Tongue (tissue), 2 donors: Measurements from ENCODE around the gene DLG4. TPM values are rescaled to one million over a fixed set of nuclear protein-coding genes. Genes with fewer than 3 reads are reported as not detected.

Source experiments
- DNase-seq: peaks from one replicate; pipeline ENCODE4 v3.0.0-alpha.2; 2015
- total RNA-seq: library from RNA; depleted of rRNA; stranded (reverse); fragments of >200 nt; gene quantifications from one replicate; pipeline ENCODE4 v1.2.3, GENCODE V29; 2014

The DLG4 gene
- total RNA-seq, 1 donor from 2014 or later, result 11.1 TPM

DNA sequence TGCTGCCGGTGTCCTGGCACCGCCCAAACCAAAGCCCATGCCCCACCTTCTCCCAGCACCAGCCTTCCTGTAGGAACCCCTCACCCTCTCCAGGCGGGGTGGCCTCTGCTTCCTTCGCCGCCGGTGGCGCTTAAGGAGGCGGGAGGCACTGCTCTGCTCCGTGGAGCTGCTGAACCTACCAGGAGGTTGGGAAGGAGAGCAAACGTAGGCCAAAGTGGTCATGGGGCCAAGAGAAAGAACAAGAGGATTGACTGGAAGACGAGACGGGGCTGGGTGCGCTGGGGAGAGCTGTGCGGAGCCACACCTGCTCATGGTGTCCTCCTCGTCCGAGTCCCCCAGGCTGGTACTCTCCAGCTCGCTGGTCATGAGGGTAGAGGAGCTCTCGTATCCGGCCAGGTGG is 9.9 kb upstream of the DLG4 start:
- DNase-seq, result no peak

DNA sequence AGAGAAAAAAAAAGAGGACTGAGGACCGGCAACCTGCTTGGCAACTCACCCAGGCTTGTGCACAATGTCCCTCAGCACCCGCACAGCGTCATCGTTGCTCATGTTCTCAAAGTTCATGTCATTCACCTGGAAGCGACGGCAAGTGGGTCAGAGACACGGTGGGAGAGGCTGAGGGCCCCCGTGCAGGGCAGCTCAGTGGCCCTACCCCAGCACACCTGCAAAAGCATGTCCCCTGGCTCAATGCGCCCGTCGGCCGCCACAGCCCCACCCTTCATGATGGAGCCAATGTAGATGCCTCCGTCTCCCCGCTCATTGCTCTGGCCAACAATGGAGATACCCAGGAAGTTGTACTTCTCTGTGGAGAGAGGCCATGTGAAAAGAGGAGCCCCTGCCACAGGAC is 9.3 kb upstream of the DLG4 start:
- DNase-seq, result no peak

DNA sequence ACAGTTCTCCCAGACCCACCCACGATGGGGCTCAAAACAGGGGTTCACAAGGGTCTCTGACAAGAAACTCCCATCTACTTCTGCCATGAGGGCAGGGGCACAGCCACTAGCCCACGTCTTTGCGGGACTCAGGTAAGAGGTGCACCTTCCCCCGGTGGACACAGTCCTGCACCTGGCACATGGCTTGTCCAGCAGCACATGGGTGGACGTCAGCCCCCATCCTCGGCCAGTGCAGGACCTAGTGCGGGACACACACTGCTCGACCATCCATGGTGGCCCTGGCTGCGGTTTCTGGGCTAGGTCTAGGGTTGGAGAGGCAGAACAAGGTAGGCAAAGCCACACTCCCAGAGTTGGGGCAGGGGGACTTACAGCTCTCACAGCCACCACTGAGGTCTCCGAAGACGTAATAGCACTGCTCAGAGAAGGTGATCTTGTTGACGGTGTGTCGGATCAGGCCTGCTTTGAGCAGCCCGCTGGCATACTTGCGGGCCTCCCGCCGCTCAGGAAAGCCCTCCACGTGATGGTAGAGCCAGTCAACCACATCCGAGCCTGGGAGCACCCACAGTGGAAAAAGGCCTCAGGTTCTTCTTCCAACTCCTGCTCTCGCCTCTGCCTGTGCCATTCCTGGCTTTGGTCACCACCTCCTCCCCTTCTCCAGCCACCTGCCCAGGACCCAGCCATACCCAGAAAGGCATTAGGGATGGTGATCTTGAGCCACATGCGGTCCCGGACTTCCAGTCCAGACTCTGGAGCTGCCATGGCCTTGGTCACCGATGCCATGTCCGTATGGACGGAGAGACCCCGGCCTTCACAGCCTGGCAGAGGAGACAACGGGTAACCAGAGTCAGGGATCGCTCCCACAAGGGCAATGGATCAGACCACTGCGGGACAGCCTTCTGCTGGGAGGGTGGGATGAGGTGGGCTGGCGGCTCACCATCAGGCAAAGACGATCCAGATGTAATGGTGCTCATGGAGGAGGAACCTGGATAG is 7.4 kb upstream of the DLG4 start:
- DNase-seq, result no peak

DNA sequence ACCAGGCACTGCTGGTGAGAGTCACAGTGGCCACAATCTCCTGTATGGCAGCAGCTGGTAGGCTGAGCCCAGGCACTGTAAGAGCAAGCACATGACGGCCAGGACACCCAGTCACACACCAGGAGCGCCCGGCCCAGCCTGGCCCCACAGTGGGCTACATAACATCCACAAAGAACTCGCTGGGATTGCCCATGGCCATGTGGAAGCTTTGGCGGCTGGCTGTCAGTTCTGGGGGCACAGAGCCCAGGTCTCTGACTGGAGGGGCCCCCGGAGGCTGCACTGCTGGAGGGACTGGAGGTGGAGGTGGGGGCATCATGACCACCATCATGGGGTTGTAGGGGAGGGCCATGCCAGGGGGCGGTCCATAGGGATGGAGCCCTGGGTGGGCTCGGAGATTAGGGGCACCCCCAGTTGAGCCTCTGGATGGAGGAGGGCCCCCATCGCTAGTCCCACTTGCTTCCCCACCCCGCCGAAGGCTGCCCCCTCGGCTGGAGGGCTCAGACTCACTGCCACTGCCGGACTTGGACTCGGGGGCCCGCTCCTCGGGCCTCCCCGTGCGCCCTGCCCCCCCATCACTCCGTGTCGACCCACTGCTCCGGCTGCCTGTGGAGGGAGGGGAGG is 6.2 kb upstream of the DLG4 start:
- DNase-seq, result no peak

DNA sequence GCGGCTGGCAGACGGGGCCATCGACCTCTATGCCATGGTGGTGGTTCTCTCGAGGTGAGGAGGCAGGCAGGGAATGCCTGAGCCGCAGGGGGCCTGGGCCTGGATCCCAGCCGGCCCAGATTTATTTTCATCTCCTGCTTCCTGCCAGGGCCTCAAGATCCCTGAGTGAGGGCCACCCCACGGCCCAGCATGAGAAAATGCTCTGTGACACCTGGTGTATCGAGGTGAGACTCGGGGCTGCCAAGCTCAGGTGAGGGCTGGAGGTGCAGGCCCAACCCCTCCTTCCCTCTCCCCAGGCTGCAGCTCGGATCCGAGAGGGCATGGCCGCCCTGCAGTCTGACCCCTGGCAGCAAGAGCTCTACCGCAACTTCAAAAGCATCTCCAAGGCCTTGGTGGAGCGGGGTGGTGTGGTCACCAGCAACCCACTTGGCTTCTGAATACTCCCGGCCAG is 5.0 kb upstream of the DLG4 start:
- DNase-seq, result no peak

DNA sequence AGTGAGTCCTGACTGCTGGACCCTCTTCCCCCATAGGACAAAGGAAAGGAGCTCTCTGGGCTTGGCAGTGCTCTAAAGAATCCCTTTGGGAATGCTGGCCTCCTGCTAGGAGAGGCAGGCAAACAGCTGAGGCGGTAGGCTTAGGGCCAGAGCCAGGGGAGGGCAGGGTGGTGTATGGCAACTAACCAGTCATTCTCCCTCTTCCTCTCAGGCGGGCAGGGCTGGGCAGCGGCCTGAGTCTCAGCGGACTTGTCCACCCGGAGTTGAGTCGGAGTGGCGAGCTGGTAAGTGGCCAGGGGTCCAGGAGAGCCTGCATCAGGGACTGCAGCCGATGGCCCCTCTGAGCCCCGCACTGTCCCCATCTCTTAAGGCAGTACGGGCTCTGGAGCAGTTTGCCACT is 4.5 kb upstream of the DLG4 start:
- DNase-seq, result no peak

DNA sequence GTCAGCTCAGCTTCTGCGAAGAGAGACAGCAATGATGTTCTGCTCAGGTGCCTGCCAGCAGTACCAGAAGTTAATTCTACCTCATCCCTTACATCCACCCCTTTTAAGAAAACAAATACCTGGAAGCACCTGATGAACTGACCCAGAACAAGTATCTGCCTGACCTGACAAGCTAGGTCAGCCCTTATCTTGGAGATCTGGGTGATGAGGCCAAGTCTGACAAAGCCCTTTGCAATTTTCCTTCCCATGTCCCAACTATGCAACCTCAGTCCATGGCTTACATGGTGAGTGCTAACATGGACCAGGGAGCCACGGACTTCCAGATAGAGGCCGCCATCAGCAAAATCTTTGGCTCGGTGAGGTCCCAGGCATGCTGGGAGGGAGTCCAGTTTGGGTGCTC is 3.7 kb upstream of the DLG4 start:
- DNase-seq, result no peak

DNA sequence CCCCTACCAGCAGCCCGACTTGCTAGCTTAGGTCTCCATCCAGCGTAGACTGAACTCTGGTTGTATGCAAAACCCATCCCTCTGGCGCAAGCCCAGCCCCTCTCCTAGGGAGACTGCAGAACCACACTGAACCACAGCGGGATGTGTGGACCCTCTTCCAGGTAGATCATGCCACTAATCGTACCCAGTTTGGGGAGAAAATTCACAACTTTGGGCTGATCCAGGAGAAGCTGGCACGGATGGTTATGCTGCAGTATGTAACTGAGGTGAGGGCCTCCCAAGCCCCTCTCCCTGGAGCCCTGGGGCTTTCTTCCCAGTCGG is 3.3 kb upstream of the DLG4 start:
- no peak for DNase-seq

DNA sequence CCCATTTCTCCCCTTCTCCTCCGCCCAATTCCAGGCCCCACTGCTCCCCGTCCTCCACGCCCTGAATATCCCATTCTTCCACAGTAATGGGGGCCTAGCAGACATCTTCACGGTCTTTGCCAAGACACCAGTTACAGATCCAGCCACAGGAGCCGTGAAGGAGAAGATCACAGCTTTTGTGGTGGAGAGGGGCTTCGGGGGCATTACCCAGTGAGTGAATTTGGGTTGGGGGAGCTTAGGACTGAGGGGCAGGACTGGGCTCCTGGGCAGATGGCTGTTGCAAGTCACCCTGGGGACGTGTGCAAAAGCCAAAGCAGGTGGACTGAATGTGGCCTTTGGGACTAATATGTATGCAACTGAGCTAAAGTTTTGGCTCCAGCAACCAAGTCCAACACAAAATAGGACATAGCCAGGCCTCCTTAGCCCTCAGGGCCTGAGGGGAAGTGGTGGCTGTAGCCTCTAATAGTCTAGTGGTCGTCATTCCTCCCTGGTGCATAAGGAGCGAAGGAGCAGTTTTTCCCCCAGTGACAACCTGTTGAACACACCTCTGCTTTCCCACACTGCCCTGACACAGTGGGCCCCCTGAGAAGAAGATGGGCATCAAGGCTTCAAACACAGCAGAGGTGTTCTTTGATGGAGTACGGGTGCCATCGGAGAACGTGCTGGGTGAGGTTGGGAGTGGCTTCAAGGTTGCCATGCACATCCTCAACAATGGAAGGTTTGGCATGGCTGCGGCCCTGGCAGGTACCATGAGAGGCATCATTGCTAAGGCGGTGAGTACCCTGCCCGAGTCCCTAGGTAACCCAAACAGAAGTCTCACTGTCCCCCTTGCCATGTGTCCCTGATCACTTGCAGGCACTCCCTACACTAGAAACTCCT is 2.7 kb upstream of the DLG4 start:
- no peak for DNase-seq

DNA sequence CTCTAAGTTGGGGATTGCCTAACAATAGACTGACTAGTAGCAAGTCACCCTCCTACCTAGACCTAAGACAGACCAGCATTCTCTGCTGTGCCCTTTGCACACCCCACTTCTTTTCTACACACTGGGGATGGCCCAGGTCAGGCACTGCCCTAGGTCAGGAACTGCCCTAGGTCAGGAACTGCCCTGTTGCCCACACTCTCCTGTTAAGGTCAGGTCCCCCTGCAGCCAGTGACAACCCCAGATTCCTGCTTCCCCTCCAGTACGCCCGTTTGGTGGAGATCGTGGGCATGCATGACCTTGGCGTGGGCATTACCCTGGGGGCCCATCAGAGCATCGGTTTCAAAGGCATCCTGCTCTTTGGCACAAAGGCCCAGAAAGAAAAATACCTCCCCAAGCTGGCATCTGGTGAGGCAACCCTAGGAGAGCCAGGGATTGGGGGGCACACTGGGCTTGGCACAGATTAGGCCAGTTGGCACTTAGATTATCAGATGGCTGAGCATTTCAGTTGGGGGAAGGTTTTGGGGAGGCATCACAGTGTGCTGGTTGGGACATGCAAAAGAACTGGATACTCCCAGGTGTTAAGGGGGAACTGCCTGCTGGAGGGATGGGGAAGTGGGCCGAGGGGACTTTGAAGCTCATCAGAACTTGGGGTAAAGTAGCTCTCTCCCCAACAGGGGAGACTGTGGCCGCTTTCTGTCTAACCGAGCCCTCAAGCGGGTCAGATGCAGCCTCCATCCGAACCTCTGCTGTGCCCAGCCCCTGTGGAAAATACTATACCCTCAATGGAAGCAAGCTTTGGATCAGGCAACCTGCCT is 1.8 kb upstream of the DLG4 start:
- DNase-seq, result no peak

DNA sequence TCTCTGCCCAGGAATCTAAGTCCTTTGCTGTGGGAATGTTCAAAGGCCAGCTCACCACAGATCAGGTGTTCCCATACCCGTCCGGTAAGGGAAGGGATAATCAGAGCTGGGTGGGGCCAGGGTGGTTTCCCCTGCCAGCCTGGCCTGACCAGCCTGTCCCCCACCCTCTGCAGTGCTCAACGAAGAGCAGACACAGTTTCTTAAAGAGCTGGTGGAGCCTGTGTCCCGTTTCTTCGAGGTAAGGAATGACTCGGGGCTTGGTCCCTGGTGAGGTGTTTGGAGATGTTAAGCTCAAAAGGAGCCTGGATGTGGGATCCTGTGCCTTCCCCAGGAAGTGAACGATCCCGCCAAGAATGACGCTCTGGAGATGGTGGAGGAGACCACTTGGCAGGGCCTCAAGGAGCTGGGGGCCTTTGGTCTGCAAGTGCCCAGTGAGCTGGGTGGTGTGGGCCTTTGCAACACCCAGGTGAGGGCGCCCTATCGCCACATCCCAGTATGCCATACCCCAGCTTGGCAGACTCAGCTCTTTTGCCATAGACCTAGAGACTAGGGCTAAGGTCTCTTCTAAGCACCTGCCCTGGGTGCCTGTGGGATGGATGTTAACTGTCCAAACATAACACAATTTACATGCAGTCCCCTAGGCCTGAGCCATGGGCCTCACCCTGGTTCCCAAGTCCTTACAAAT is 1.1 kb upstream of the DLG4 start:
- no peak for DNase-seq

DNA sequence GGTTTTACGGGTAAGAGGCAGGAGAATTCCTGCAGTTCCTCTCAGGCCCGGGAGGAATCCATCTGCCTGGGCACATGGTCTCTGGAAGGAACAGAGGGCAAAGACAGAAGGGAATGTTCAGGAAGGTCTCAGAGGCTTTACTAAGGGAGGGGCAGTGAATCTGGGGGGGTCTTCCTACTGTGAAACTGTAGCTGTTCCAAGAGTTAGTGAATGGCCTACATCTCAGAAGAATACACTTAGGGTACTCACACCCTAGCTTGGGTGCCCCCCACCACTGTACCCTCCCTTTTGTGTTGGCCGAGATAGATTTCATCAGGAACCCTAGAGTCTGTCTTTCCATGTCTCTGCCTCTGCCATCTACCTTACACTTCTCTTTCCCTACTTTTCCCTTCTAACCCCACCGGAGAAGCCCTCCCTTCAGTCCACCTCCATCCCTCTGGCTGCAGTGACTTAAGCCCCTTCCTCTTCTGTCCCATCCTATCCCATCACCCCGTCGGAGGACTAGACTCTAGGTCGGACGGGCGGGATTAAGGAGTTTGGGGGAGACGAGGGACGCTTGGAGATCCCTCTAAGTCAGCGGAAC is 316 bp downstream of the DLG4 start:
- no peak for DNase-seq

DNA sequence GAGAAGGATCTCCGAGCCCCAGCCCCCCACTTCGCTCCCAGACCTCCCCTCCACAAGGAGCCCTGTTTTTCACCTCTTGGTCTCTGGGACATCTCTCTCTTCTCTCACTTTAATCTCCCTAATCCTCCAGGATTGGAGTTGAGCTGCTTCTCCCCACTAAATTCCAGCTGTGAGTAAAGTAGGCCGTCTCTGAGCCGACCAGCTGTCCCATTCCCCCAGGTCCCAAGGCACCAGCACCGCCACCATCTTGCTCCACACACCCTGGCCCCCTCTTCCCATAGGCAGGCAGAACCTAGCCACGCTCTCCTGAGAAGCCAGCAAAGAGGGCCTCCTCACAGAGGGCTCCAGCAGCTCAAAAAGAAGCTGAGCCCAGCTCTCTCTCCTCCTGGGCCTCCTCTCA is 878 bp downstream of the DLG4 start:
- DNase-seq, result no peak

DNA sequence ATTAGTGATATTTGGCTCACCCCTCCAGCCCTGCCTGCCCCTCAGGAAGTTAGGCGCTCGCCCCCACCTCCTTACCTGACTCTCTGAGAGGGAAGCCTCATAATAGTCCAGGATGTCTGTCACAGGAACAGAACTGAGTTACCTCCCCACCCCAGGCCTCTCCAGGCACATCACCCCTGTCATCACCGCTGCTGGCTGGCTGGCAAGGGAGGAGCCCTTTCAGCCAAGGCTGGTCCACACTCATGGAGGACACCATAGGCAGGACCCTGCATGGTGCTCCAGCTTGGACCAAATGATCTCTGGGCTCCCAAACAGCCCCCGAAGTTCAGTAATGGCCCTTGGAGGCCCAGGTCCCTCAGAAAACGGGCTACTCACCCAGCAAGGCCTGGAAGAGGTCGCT is 1.5 kb downstream of the DLG4 start:
- no peak for DNase-seq

DNA sequence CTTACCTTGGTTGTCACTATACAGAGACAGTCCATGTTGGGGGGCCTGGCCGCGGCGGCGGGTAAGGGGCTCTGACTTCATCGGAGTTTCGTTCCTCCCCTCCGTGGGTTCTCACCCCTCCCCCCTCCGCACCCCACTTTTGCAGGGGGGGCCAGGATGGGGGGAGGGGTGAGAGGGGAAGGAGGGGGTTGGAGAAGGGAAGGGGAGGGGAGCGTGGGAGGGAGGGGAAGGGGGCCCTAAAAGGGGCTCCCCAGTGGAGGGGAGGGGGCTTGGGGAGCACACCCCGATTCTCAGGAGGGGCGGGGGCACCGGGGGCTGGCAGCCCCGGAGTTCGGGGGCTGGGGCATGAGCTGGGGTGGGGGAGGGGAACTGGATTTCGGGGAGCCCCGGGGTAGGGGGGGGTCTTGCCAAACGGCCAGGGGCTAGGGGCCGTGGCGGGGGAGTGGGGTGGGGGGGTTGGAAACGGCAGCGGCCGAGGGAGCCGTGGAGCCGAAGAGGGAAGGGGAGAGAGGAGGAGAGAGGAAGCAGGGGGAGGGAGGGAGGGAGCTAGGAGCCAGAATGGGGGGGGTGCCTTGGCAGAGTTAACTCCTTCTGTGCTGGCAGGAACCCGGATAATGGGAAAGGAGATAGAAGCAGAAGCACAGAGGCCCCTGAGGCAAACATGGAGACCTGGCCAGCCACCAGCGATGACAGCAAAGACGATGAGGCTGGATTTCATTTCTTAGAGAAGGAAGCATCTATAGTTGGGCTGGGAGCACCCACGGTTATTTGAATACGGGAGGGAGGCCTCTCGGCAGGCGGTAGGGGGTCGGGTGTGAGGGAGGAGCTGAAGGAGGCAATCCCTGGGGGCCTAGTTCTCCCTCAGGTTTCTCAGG is 2.3 kb downstream of the DLG4 start:
- peak; percentile 88 for DNase-seq

DNA sequence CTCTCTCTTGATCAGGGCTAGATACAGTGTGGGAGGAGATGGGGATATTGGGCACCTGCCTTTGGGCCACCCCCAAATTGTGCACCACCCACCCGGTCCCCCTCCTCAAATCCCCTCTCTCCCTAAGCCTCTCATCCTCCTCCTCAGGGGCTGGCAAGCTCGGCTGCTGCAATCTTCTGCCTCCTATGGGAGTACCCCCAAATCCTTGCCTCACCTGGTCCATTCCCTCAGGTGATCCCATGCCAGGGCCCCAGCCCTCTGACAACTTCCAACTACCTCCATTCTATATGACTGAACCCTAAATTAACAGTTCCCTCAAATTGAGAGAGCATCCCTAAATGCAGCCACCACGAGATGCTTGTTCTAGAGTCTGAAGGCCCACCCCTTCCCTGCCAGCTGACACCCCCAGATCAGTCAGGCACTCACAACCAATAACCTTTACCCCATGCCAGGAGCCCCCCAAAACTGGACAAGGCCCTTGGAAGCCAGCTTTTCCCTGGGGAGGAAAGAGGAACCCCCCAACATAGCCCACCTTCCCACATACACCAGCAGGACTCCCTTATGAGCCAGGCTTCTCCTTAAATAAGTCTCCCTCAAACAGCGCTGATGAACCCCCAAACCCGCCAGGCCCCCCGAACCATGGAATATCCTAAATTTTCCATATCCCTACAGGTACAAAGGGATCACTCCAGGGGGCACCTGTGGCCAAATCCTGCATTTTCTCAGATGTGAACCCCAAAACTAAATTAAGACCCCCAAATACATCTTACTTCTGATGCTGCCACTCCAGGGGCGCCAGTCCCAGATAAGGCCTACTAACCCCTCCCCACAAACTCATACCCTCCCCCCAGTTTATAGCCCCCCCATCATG is 3.2 kb downstream of the DLG4 start:
- no peak for DNase-seq

DNA sequence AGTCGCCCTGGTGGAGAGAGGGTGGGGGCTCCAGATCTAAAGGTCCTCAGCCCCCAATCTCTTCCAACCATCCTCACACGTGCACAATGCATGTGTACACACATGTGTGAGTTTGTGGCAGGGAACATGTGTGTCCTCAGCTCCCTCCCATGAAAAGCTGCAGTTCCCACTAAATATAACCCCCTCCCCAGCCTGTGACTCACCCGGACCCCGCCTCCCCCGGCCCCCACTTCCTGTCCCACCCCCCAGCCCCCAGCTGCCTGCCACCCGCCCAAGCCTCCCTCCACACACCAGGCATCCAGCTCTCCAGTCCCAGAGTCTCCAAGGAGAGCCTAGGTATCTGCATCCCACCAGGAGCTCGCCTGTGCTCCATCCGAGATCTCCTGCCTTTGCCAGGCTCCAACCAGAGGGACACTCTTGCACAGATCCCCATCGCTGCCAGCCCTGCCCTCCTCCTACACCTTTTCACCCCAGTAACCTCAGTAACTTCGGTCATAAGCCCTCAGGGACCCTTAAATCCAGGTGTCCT is 3.9 kb downstream of the DLG4 start:
- no peak for DNase-seq

DNA sequence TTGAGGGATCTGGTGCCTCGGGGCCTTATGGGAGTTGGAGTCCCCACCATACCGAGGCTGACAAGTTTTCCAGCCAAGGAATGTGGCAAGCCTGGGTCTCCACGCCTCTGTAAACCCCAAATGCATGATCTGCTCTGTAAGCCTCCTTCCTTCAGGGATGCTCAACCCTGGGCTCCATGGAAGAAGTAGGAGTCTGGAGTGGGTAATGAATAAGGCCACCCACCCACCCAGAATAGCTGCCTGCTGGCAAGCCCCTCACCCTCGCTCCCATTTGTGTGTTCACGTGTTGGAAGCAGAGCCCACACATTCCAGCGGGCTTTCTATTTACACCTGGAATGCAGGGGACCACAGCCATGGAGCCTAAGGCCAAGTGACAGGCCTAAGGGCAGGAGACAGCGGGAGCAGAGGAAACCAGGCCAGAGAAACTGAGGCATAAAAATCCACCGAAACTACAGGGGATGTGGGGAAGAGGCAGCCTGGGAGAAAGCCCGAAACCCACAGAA is 4.4 kb downstream of the DLG4 start:
- DNase-seq, result no peak
